ENCODE measurements around the gene APCDD1.

The APCDD1 gene

GRCh38 chr18:10419420-10420103 lies 34.9 kb upstream of the APCDD1 start:
- H3K4me3 ChIP-seq (ENCODE audit: low read depth, low read length): no peak overlapping the region
- TF ChIP-seq, protein P1, sequence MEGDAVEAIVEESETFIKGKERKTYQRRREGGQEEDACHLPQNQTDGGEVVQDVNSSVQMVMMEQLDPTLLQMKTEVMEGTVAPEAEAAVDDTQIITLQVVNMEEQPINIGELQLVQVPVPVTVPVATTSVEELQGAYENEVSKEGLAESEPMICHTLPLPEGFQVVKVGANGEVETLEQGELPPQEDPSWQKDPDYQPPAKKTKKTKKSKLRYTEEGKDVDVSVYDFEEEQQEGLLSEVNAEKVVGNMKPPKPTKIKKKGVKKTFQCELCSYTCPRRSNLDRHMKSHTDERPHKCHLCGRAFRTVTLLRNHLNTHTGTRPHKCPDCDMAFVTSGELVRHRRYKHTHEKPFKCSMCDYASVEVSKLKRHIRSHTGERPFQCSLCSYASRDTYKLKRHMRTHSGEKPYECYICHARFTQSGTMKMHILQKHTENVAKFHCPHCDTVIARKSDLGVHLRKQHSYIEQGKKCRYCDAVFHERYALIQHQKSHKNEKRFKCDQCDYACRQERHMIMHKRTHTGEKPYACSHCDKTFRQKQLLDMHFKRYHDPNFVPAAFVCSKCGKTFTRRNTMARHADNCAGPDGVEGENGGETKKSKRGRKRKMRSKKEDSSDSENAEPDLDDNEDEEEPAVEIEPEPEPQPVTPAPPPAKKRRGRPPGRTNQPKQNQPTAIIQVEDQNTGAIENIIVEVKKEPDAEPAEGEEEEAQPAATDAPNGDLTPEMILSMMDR (IDR thresholded peaks at IDR 0.05; ENCODE audit: low read depth, low read length): no peak

GRCh38 chr18:10420561-10421352 lies 33.7 kb upstream of the APCDD1 start:
- TF ChIP-seq, protein P1 (IDR thresholded peaks at IDR 0.05; ENCODE audit: low read depth, low read length): no peak
- no peak overlapping the region for H3K4me3 ChIP-seq (ENCODE audit: low read depth, low read length)

- TF ChIP-seq, protein P1 (IDR thresholded peaks at IDR 0.05; ENCODE audit: low read depth, low read length): no peak
- H3K4me3 ChIP-seq (ENCODE audit: low read depth, low read length): no peak overlapping the region
Measured at GRCh38 chr18:10421859-10422258, 32.6 kb upstream of the APCDD1 start.

GRCh38 chr18:10422731-10423130 lies 31.7 kb upstream of the APCDD1 start:
- H3K4me3 ChIP-seq (ENCODE audit: low read depth, low read length): no peak overlapping the region
- TF ChIP-seq, protein P1 (IDR thresholded peaks at IDR 0.05; ENCODE audit: low read depth, low read length): no peak

GRCh38 chr18:10424585-10425307 lies 29.7 kb upstream of the APCDD1 start:
- no peak overlapping the region for H3K4me3 ChIP-seq (ENCODE audit: low read depth, low read length)
- TF ChIP-seq, protein P1 (IDR thresholded peaks at IDR 0.05; ENCODE audit: low read depth, low read length): no peak

- H3K4me3 ChIP-seq (ENCODE audit: low read depth, low read length): no peak overlapping the region
- TF ChIP-seq, protein P1 (IDR thresholded peaks at IDR 0.05; ENCODE audit: low read depth, low read length): no peak
Measured at GRCh38 chr18:10430677-10431076, 23.8 kb upstream of the APCDD1 start.
